NOMO-1 treated with dmso at 0.1 percent for 144 hours (cell line): ENCODE measurements around the gene PRG2.
"Not testable (repeated sequence)": the region's sequence is repeated elsewhere in the genome, so short reads cannot be mapped to it uniquely, and the experiment has no call there.

Source experiments
- DNase-seq: peaks from one replicate; lab custom pipeline; 2025; ENCODE audit not compliant: unreplicated experiment; lab: John Stamatoyannopoulos, UW

PRG2 gene

GRCh38 chr11:57421066-57421465, 30.6 kb upstream of the PRG2 start:
- DNase-seq, result no peak

GRCh38 chr11:57419146-57419545, 28.7 kb upstream of the PRG2 start:
- DNase-seq, result no peak

- DNase-seq, result no peak
Observed at GRCh38 chr11:57418131-57418530, 27.7 kb upstream of the PRG2 start.

- no peak for DNase-seq
Observed at GRCh38 chr11:57417056-57417455, 26.6 kb upstream of the PRG2 start.

- DNase-seq, result no peak
Observed at GRCh38 chr11:57416436-57416835, 26.0 kb upstream of the PRG2 start.

GRCh38 chr11:57414612-57415212, 24.3 kb upstream of the PRG2 start:
- no peak for DNase-seq

GRCh38 chr11:57413681-57414080, 23.2 kb upstream of the PRG2 start:
- no peak for DNase-seq

GRCh38 chr11:57410287-57410686, 19.8 kb upstream of the PRG2 start:
- DNase-seq, result no peak

- DNase-seq, result no peak
Observed at GRCh38 chr11:57409321-57410100, 19.1 kb upstream of the PRG2 start.

- DNase-seq, result no peak
Observed at GRCh38 chr11:57408771-57409170, 18.3 kb upstream of the PRG2 start.

GRCh38 chr11:57407941-57408475, 17.6 kb upstream of the PRG2 start:
- DNase-seq, result no peak

GRCh38 chr11:57407010-57407920, 16.8 kb upstream of the PRG2 start:
- no peak for DNase-seq

- DNase-seq, result no peak
Observed at GRCh38 chr11:57406337-57406904, 16.0 kb upstream of the PRG2 start.

GRCh38 chr11:57405271-57405860, 14.9 kb upstream of the PRG2 start:
- DNase-seq, result no peak

- no peak for DNase-seq
Observed at GRCh38 chr11:57403802-57404147, 13.3 kb upstream of the PRG2 start.

GRCh38 chr11:57403003-57403801, 12.8 kb upstream of the PRG2 start:
- not testable (repeated sequence) for DNase-seq

- no peak for DNase-seq
Observed at GRCh38 chr11:57402188-57403002, 11.9 kb upstream of the PRG2 start.

GRCh38 chr11:57399972-57400578, 9.6 kb upstream of the PRG2 start:
- no peak for DNase-seq

- no peak for DNase-seq
Observed at GRCh38 chr11:57399221-57399620, 8.8 kb upstream of the PRG2 start.
